ENCODE measurements around the gene CFAP46.

Gene CFAP46

GRCh38 chr10:132764108-132764507, 178.3 kb downstream of the CFAP46 start:
- no peak for DNase-seq

- DNase-seq: no peak
These were observed 178.8 kb downstream of the CFAP46 start for GRCh38 chr10:132763545-132763944.

GRCh38 chr10:132762267-132762666, 180.1 kb downstream of the CFAP46 start:
- DNase-seq: no peak

DNA sequence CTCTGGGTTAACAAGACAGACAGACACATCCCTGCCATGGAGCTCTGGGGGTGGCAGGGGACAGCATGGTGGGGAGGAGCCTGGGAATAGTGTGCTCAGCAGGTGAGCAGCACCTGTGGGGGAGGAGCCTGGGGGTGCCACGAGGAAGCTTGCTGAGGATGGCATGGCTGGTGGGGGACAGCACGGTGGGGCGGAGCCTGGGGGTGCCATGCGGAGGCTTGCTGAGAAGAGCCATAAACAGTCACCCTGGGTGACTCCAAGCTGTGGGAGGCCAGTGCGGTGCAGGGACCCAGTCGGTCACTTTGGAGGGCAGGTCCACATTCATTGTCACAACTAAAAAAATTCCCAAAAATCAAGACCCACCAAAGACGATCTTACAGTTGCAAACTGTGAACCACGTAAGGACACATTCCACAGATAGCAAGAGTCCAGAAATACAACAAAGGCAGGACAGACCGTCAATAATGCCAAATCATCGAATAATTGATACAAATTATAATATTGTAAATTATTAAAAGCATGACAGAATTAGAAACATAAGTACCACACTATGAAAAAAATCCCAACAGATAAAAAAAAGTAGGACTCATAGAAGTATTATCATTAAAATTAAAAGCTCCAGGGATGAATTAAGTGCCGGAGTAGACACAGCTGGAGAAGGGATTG, 180.8 kb downstream of the CFAP46 start:
- DNase-seq: no peak

GRCh38 chr10:132758865-132759264, 183.5 kb downstream of the CFAP46 start:
- DNase-seq: no peak
